CD4-positive, alpha-beta T cell treated with Interleukin-15 for 4 hours (primary cell): ENCODE measurements around the gene ARHGEF25.
"Not testable (repeated sequence)": the region's sequence is repeated elsewhere in the genome, so short reads cannot be mapped to it uniquely, and the experiment has no call there.

Source experiments
- DNase-seq: peaks from one replicate; pipeline ENCODE4 v3.0.0-alpha.2; 2020; ENCODE audit warnings: low spot score

Gene ARHGEF25

GRCh38 chr12:57585156-57585555 lies 26.1 kb upstream of the ARHGEF25 start:
- no peak for DNase-seq

- no peak for DNase-seq
Measured at GRCh38 chr12:57586128-57586527, 25.1 kb upstream of the ARHGEF25 start.

- no peak for DNase-seq
Measured at GRCh38 chr12:57586832-57587429, 24.3 kb upstream of the ARHGEF25 start.

- not testable (repeated sequence) for DNase-seq
Measured at GRCh38 chr12:57588951-57589610, 22.2 kb upstream of the ARHGEF25 start.

GRCh38 chr12:57590479-57590863 lies 20.8 kb upstream of the ARHGEF25 start:
- DNase-seq: no peak

- peak; percentile 81 for DNase-seq
Measured at GRCh38 chr12:57590864-57591781, 20.1 kb upstream of the ARHGEF25 start, which contains the start of gene PIP4K2C. PIP4K2C (plus strand) TSS chr12:57591192; CDS start chr12:57591290, 98 bp downstream.

- DNase-seq: no peak
Measured at GRCh38 chr12:57591782-57592325, 19.4 kb upstream of the ARHGEF25 start.

- DNase-seq: no peak
Measured at GRCh38 chr12:57592551-57593165, 18.6 kb upstream of the ARHGEF25 start.

- DNase-seq: no peak
Measured at GRCh38 chr12:57593187-57593586, 18.0 kb upstream of the ARHGEF25 start.

- no peak for DNase-seq
Measured at GRCh38 chr12:57600395-57600794, 10.8 kb upstream of the ARHGEF25 start.

- no peak for DNase-seq
Measured at GRCh38 chr12:57602544-57602943, 8.7 kb upstream of the ARHGEF25 start.

GRCh38 chr12:57603324-57603723 lies 7.9 kb upstream of the ARHGEF25 start:
- no peak for DNase-seq

- DNase-seq: no peak
Measured at GRCh38 chr12:57603815-57604453, 7.3 kb upstream of the ARHGEF25 start.

- peak; percentile 34 for DNase-seq
Measured at GRCh38 chr12:57604454-57604991, 6.7 kb upstream of the ARHGEF25 start, which contains the start of gene DTX3. DTX3 (plus strand) TSS chr12:57604824; CDS start chr12:57606518, 1,694 bp downstream.

GRCh38 chr12:57604992-57605810 lies 6.0 kb upstream of the ARHGEF25 start:
- DNase-seq: no peak

- DNase-seq: no peak
Measured at GRCh38 chr12:57605811-57606311, 5.4 kb upstream of the ARHGEF25 start.

GRCh38 chr12:57606399-57606798 lies 4.8 kb upstream of the ARHGEF25 start:
- DNase-seq: no peak

- no peak for DNase-seq
Measured at GRCh38 chr12:57606821-57607220, 4.4 kb upstream of the ARHGEF25 start.

- no peak for DNase-seq
Measured at GRCh38 chr12:57607958-57608663, 3.1 kb upstream of the ARHGEF25 start.
